Neural progenitor cell (in vitro differentiated cells): ENCODE results near the gene LYST.

Experiments
- EZH2 ChIP-seq: fragments of 200-600 bp; sonication (generic); IDR thresholded peaks from 2 replicates; pipeline ENCODE4 v1.6.1; 2017; ENCODE audit warnings: antibody characterized with exemption, mild to moderate bottlenecking, moderate library complexity
- TF ChIP-seq, protein P1 (sequence below): fragments of 200-600 bp; sonication (generic); IDR thresholded peaks from 2 replicates; pipeline ENCODE4 v1.5.1; 2017; ENCODE audit warnings: antibody characterized with exemption, mild to moderate bottlenecking

DNA sequence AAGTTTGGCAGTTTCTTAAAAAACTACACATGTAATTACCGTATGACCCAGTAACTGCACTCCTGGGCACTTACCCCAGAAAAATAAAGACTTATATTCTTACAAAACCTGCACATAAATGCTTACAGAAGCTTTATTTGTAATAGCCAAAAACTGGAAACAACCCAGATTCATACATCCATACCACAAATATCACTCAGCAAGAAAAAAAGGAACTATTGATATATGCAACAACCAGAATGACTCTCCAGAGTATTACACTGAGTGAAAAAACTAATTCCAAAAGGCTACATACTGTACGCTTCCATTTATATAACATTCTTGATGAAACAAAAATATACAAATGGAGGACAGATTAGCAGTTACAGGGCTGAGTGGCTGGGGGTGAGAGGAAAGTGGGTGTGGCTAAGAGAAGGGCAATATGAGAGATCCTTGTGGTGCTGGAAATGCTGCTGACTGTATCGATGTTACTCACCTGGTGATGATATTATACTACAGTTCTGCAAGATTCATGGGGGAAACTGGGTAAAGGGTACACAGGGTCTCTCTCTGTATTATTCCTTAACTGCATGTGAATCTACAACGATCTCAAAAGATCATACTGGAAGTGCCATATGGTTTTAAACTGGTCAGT, 121.1 kb downstream of the LYST start:
- TF ChIP-seq, protein P1, sequence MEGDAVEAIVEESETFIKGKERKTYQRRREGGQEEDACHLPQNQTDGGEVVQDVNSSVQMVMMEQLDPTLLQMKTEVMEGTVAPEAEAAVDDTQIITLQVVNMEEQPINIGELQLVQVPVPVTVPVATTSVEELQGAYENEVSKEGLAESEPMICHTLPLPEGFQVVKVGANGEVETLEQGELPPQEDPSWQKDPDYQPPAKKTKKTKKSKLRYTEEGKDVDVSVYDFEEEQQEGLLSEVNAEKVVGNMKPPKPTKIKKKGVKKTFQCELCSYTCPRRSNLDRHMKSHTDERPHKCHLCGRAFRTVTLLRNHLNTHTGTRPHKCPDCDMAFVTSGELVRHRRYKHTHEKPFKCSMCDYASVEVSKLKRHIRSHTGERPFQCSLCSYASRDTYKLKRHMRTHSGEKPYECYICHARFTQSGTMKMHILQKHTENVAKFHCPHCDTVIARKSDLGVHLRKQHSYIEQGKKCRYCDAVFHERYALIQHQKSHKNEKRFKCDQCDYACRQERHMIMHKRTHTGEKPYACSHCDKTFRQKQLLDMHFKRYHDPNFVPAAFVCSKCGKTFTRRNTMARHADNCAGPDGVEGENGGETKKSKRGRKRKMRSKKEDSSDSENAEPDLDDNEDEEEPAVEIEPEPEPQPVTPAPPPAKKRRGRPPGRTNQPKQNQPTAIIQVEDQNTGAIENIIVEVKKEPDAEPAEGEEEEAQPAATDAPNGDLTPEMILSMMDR = no peak
- no peak for TF ChIP-seq EZH2
